ENCODE data around the gene FRMD3.
A peak's percentile ranks its signal among the peaks of the same experiment; 100 is the strongest.

FRMD3 gene

DNA sequence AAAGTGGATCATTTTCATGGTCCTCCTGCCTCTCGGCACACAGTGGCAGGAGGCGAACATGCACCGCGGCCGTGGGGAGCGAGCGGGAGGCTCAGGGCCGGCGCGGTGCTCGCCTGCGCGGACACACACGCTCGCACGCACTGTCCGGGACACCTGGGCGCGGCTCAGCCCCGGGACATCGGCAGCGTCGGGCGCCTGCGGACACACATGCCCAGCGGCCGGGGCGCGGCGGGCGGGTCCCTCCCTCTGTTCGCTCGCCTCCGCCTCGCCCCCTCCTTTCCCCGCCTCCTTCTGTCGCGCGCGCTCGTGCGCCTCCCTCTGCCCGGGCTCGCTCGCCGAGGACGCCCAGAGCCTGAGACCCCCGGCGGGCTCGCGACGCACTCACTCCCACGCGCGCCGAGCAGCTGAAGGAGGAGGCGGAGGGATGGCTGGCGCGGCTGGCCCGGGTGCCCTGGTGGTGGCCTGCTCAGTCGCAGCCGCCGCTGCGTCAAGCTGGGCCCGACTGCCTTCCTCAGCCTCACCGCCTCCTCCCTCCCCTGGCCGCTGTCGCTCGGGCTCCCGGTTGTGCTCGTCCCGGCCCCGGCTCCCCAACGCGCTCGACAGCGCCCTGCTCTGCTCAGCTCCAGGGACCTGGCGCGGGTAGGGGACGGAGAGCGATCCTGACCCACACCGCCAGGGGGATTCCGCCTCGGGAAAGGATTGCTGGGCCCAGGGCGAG, at the start of gene FRMD3:
Gene FRMD3, minus strand, starts transcription at position 230 of the 718 bp plus-strand sequence. Its CDS starts 170 bp downstream, at position 60.
- no peak for DNase-seq (ENCODE audit: low spot score)

DNA sequence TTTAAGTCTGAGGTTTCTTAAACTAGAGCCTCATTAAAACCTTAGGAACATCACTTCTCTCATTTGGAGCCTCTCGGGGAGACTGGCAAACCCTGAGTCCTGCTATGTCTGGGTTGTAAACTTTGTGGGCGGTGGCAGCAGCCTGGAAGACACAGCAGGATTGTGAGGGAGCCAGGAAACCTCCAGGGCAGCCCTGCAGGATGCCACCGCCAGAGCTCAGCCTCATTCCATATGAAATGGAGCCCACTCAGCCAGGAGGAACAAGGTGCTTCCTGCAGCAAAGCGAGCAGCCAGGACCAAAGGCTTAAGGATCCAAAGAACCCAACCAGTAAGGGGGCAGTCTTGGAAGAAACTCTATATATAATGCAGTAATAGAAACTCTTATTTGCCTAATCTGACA, 46.8 kb upstream of the FRMD3 start:
- no peak for DNase-seq (ENCODE audit: low spot score)

DNA sequence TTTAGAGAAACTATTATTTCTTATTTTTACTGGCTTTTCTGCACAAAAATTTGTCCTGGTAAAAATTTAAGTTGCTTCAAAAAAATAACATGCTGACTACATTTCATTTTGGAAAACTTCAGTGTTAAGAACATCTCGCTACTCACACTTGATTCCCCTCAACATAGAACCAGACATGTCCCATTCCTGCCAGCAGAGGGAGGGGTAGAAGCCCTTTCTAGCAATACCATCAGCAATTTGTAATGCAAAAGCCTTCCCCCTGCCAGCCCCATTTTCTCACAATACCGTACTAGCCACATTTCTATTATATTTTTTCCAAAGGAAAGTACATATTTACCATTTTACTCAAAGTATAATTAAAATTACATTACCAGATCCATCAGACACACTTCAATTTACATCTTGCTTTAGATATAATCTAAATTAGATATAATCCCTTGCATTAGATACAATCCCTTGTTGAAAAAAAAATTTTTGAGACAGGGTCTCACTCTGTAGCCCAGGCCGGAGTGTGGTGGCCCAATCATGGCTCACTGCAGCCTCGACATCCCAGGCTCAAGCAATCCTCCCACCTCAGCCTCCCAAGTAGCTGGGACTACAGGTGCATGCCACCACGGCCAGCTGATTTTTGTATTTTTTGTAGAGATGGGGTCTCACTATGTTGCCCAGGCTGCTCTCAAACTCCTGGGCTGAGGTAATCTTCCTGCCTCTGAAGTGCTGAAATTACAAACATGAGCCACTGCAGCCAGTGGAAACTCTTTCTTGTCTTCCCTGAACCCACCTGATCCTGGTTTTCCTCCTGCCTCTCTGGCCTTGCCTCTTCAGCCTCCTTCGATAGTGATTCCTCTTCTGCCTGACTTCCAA, 45.2 kb upstream of the FRMD3 start:
- DNase-seq (ENCODE audit: low spot score), result peak; percentile 69

DNA sequence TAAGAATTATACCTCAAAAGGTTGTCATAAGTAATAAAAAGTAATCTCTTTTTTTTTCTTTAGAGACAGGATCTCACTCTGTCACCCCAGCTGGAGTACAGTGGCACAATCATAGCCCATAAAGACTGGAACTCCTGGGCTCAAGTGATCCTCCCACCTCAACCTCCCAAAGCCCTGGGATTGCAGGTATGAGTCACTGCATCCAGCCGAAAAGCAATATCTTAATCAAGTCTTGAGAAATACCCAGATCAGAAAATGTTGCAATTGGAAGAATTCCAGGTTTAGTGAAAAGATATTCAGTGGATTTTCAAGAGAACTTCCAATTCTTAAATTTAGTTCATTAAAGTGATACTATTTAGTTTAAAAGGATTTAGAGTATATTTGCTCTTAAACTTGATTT, 43.8 kb upstream of the FRMD3 start:
- no peak for DNase-seq (ENCODE audit: low spot score)

DNA sequence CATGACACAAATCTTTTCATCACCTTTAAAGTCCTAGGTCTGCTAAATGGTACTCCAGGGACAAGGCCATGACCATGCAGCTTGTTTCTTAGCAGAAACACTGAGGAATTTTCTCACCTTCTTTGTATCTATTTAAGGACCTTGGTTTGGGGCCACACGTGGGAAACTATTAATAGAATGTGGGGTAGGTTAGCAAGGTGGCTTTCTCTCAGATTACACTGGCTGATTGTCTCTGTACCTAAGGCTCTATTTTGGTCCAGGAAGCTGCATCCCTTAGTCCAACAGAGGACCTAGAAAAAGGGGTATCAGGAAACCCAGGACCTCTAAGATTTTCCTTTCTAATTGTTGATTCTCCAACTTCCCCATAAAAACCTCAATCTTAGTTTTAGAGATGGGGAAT, 36.3 kb upstream of the FRMD3 start:
- no peak for DNase-seq (ENCODE audit: low spot score)

DNA sequence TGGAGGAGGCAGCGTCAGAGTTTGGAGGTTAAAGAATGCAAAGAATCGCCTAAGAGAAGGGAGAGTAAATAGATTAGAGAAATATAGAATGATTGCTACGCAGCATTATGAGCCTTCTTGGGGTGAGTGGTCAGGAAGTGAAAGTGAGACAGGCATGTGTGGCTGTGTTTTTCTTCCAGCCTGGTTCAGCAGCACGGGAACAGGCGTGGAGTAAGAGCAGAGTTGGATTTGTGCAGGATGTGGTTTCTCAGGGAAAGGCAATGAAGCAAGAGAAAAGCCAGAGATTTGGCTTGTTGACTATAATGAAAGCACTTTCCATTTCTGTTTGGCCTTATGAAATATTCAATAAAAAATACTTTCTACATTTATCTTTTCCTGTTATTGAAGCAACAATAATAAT, 34.3 kb upstream of the FRMD3 start:
- DNase-seq (ENCODE audit: low spot score), result no peak

DNA sequence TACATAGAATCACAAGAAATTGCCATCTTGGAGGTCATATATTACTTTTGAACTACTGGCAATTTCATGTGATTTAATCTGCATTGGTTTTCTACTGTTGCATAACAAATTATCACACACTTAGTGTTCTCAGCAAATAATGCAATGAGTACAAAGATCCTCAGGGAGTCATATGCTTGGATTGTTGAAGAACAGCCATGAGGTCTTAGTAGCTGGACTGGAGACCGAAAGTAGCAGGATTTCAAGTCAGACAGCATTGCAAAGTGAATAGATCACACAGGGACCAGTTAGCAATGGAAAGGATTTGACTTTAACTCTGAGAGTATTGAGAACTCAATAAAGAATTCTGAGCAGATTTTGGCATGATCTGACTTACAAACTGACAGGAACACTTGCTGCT, 32.2 kb upstream of the FRMD3 start:
- DNase-seq (ENCODE audit: low spot score), result no peak

DNA sequence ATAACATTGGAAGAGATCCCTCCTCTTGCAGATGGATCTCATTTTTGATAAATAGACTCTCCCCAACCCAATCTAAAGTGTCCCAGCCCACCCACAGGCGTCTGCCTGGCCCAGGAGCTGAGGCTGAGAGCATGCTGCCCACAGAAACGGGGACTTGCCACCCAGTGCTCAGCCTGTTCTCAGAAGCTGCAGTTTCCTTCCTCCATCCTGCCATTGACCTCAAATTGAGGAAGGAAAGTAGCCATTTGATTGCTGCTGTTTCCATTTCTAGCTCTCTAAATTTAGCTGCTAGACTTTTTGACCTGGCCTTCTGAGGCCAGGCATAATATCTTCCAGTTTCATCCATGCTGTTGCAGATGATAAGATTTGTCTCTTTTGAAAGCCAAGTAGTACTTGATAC, 31.1 kb upstream of the FRMD3 start:
- DNase-seq (ENCODE audit: low spot score), result no peak

DNA sequence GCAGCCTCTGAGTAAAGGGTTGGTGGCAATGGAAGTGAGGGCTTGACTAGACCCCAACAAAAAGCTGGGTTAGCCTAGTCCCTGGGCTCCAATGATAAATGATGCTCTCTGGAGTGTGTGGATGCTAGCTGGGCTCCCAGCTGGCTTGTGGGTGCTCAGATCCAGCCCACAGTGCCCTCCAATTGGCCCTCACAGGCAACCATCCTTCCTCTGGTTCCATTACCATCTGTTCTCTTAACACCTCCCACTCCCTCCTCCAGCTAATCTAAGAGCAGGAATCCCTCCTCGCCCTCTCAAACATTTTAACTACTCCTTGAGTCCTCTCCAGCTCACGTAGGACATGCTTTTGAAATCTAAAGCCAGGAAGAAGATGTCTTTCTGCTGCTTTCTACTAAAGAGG, 25.2 kb upstream of the FRMD3 start:
- DNase-seq (ENCODE audit: low spot score), result no peak

DNA sequence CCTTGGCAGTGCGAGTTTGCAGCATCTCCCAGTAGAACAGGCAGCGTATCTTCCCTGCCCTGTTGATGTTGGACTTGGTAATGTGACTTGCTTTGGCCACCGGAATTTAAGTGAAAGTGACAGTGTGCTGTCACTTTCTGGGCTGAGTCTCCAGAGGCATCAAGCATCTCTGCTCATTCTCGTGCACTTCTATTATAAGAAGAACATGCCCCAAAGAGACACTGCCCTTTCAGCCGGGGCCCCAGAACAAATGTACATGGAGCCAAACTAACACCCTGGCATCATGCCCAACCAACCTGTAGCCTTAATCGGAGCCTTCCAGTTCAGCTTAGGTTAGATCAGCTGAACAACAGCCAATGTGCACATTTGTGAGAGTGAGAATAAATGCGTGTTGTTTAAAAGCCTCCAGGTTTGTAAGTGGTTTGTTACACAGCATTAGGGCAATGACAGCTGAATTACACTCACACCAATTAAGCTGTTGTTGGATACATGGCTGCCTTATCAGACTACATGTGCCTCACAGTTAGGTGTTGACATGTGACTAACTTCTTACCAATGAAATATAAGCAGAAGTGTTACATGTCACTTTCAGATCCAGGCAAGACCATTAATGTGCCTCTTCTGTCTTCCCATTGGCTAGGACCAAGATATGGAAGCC, 22.1 kb upstream of the FRMD3 start:
- no peak for DNase-seq (ENCODE audit: low spot score)

DNA sequence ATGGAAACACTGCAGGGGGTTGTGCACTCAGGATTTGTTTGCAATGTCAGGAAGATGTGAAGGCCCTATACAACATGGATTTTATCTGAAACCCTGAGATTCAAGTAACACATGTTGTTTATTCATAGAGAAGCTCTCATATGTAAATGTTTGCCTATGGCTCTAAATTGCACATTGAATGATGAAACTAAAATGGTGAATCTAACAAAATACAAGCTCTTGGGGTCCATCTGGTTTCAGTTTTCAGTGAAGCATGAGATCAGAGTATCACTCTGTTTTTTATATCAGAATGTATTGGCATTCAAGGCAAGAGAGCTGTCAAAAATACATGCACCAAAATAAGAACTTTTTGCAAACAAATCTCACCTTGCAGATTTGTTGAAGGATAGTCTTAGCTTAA, 19.6 kb upstream of the FRMD3 start:
- DNase-seq (ENCODE audit: low spot score), result no peak

DNA sequence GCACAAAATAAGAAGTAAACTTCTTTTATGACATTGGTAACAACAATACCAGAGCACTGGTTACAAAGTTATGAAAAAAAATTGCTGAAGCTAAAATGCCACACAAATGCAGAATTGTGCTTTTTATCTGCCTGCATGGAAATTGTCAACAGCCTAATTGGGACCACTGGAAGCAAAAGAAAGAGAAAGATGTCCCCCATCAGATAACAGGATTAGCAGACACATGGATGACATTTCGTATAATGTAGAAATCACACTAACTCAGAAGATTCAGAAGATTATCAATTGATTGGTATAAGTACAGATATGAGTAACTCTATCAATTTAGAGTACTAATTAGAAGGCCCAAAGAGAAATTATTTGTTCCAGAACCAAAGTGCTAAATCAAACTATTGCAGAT, 19.1 kb upstream of the FRMD3 start:
- DNase-seq (ENCODE audit: low spot score), result no peak

DNA sequence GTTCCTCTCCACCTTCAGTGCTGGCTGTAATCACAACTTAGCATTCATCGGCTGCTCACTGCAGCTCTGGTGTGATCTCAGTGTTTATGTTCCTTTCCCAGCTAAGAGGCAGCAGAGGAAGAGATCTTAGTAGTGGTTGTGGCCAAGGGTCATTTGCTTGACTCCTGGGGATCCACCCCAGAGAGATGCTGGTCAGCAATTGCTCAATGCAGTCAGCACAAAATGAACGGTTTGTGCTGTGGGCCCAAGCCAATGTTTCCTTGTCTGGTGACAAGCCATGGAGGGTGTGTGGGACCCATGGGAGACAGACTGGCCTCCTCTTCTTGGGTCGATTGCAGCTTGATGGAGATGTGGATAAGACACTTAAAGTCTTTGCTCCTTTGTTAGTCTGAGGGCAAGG, 16.1 kb upstream of the FRMD3 start:
- no peak for DNase-seq (ENCODE audit: low spot score)

DNA sequence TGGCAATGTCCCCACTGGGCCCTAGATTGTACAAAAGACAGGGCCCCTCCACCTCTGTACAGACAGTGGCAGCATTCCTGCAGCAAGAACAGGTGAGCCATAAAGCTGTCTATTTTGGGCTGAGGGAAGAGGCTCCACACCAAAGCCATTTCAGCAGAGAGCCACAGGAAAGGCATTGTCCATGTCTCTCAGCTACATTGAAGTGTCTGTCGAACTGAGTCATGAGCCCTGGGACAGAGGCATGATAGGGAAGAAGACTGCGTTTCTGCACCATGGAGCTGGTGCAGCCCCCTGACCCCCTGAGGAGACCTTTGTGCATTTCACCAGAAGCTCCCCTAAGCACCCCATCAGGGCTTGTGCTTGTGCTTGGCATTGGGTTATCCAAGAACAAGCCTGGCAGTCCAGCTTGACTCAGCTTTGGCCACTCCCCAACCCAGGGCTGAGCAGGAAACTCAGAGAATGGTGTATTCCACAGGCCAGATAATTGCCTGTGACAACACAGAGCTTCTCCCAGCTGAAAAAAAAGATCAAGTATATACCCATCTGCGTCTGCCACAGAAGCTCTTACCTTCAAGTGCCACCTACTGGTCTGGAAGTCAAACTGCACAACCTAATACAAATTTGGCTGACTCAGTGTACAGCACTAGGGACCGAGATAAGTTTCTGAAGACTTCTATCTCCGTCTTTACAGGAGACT, 5.9 kb upstream of the FRMD3 start:
- DNase-seq (ENCODE audit: low spot score), result peak; percentile 85

DNA sequence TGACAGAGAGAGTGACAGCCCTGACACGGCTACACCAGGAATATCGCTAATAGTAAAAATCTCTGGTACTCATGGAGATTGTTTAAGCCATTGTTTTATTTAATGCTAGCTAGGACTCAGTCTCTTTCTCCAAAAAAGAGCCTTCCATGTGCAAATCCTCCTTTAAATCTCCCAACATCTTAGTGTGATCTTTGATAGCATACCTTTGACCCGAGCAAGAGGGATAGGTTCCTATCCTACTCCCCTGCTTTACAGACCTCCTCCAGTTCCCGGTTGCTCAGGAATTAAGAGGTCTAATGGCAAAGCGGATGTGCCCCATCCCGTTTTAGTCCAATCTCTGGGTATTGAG, 663 bp upstream of the FRMD3 start:
- DNase-seq (ENCODE audit: low spot score), result no peak

DNA sequence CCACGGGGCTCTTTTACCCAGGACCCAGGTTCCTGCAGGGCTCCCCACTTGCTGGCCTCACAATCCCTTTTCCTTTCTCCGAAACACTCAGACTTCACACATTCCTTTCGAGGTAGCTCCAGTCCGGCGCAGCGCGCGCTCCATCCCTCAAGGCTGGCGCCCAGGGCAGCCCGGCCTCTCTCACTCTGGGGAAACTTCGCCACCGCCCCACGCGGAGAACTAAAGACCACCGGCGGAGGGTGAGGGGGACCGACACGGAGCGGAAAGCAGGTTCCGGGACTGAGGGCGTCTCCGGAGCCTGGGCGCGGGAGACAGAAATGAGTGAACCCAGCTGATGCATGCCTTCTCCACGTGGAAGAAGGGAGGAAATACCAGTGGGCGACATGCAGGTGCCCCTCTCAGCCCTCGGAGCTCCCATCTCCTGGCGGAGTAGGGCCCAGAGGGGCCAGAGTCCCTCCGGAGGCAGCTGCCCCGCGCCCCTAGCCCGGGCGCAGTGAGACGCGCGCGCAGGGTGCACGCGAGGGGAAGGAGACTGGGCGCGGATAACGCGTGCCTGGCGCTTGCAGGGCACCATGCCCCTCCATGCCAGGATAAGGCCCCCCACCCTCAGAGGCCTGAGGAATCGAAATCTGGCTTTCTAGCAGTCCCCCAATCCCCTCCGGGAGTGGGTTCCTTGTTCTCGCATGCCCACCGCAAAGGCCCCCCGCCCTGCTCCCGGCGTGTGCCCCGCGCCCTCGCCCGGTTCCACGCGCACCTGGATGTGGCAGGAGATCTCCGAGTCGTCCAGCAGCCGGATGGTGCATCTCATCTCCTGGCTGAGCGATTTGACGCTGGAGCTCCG, 650 bp downstream of the FRMD3 start:
- DNase-seq (ENCODE audit: low spot score), result no peak

DNA sequence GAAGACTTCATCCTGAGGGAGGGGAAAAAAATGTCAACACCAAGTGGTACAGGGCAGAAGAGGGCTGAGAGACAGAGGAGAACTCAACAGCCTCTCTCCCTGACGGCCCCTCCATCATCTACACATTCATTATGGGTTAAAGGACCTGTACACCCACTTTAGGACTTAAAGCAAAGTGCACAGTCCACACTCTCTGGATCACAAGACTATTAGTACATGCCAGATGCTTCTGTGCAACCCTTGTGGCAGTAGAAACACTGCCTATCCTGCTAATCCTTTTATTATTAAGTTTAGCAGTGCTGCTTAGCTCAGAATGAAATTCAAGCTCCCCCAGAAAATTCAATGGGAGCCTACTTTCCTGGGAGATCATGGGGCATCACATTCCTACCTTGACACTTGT, 1.9 kb downstream of the FRMD3 start:
- DNase-seq (ENCODE audit: low spot score), result no peak

DNA sequence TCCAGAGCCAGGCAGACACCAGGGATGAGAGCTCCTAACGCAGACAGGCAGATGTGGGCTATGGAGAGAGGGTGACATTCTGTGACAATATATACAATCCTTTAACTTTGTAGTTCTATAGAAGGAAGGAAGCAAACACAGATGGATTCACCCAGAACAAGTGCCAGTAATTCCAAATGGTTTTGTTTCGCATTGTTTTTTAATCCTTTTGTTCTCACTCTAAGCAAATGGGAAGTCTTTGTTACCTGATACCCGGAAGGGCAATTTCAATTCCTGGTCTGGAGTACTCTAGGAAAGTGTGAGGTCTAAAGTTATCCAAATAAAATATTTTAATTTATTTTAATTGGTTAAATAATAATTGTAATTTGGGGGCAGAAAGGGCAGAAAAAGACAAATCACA, 2.5 kb downstream of the FRMD3 start:
- DNase-seq (ENCODE audit: low spot score), result no peak

DNA sequence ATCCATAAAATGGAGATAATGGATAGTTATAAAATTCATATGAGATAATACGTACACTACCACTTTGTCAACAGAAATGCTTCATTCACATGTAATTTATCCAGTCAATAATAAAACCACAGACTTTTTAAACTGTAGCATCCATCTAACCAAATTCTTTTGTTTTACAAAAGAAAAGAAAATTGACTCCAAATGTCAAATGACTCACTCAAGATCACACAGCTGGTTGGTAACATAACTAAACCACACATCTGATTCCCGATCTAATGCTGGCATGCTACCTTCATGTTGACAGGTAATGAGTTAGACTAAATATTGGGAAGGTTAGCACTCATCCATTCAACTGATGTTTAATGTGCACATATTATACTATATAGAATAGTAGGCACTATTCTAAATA, 4.9 kb downstream of the FRMD3 start:
- DNase-seq (ENCODE audit: low spot score), result no peak

DNA sequence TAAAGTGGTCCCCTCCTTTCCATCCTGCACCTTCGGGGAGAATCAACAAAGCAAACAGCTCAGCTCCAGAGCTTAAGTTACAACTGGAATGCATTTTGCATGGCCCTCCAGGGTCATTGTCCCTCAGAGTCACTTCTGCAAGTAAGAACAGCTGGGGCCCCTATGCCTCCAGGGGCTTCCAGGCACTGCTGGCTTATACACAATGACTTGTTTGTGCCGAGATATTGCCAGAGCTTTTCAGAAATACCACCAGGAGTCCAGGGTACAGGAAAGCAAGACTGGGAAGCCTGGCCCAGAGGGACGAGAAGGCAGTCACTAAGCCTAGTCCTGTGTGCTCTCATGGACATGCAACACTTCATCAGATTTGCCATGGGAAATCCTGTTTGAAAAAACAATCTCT, 11.3 kb downstream of the FRMD3 start:
- DNase-seq (ENCODE audit: low spot score), result peak; percentile 71

DNA sequence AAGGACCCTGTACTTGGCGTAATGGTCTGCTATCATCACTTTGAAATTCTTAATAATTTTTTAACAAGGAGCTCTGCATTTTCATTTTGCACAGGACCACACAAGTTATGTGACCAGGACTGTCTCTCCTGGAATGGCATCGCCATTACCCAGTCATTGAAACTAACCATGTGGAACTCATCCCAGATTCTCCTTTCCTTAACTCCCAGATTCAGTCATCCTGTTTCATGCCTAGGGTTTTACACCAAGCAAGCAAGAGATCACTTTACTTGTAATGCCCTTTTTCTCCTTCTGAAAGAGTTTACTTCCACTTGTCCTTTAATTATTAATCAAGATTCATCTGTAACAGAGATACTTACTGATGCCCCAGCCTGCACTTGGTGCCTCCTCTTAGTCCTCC, 12.0 kb downstream of the FRMD3 start:
- no peak for DNase-seq (ENCODE audit: low spot score)

DNA sequence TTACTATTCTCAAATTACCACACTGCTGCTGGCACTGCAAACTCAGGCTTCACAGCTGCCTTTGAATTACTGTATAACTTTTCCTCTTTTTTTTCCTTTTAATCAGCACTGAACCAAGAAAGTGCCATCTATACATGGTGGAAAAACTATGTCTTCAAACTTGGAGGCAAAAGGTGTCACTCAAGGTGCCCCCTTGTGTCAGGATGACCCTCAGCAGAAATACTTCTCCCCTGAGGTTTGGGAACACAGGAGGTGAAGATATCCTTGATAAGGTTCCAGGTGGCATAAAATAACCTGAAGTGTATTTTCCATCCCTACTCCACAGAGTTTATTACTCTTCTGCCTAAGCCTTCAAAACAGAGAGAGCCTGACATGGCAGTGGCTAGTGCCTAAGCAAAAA, 14.5 kb downstream of the FRMD3 start:
- DNase-seq (ENCODE audit: low spot score), result no peak
